WTC11 (cell line): ENCODE results near the gene ATPAF1. TPM values are rescaled to one million over a fixed set of nuclear protein-coding genes. Genes with fewer than 3 reads are reported as not detected.

ENCODE experiments used
- ATAC-seq: fragments of 200-7000 bp; cut with Tn5 transposase; 2 replicates; pipeline ENCODE4 v1.10.0; 2021; ENCODE audit warnings: mild to moderate bottlenecking, moderate library complexity
- CTCF ChIA-PET: fragments of 300-600 bp; sonication (Branson Sonifier 250); formaldehyde crosslinking; loops from one replicate; lab custom pipeline; 2021; ENCODE audit warnings: antibody characterized with exemption; lab: Charles Lee
- POLR2A ChIA-PET: fragments of 350-600 bp; sonication (Branson Sonifier 250); formaldehyde crosslinking; loops from one replicate; lab custom pipeline; 2021; ENCODE audit warnings: antibody characterized with exemption; lab: Charles Lee
- DNase-seq: peaks from one replicate; pipeline ENCODE4 v3.0.0; 2021; ENCODE audit warnings: low spot score
- H3K27ac Mint-ChIP-seq: 2 replicates; pipeline ENCODE4 v1.8.0; 2021; ENCODE audit warnings: mixed read lengths
- H3K27me3 Mint-ChIP-seq: 2 replicates; pipeline ENCODE4 v1.8.0; 2021; ENCODE audit warnings: low read depth, mild to moderate bottlenecking, moderate library complexity, mixed read lengths
- H3K36me3 Mint-ChIP-seq: 2 replicates; pipeline ENCODE4 v1.8.0; 2021; ENCODE audit warnings: mixed read lengths
- H3K4me1 Mint-ChIP-seq: 2 replicates; pipeline ENCODE4 v1.8.0; 2022; ENCODE audit warnings: mixed read lengths
- H3K4me3 Mint-ChIP-seq: 2 replicates; pipeline ENCODE4 v1.8.0; 2021; ENCODE audit warnings: mild to moderate bottlenecking, moderate library complexity, mixed read lengths
- H3K9me3 Mint-ChIP-seq: 2 replicates; pipeline ENCODE4 v1.8.0; 2021; ENCODE audit warnings: mixed read lengths
- AFF4 ChIP-seq: sonication (generic); formaldehyde crosslinking; IDR thresholded peaks from 2 replicates; pipeline ENCODE4 v1.8.1; 2023; ENCODE audit warnings: mild to moderate bottlenecking, missing genetic modification reagents, borderline replicate concordance
- ATF2 ChIP-seq: sonication (generic); formaldehyde crosslinking; IDR thresholded peaks from 2 replicates; pipeline ENCODE4 v1.8.1; 2022; ENCODE audit warnings: low read depth, missing genetic modification reagents, borderline replicate concordance
- CDX4 ChIP-seq: fragments of 250-450 bp; sonication (Bioruptor Pico); IDR thresholded peaks from 2 replicates; pipeline ENCODE4 v1.9.0; 2021; ENCODE audit warnings: moderate library complexity, mild to moderate bottlenecking, inconsistent platforms, borderline replicate concordance
- ERG ChIP-seq: fragments of 250-450 bp; sonication (Bioruptor Pico); IDR thresholded peaks from 2 replicates; pipeline ENCODE4 v1.8.0; 2021; ENCODE audit warnings: mild to moderate bottlenecking
- ETV6 ChIP-seq: sonication (generic); formaldehyde crosslinking; IDR thresholded peaks from 2 replicates; pipeline ENCODE4 v1.8.1; 2022; ENCODE audit warnings: mild to moderate bottlenecking, missing genetic modification reagents
- FOXP1 ChIP-seq: sonication (generic); formaldehyde crosslinking; IDR thresholded peaks from 2 replicates; pipeline ENCODE4 v1.8.0; 2022; ENCODE audit warnings: missing genetic modification reagents, mild to moderate bottlenecking, moderate library complexity, borderline replicate concordance
- GABPB1 ChIP-seq: sonication (generic); formaldehyde crosslinking; IDR thresholded peaks from 2 replicates; pipeline ENCODE4 v1.8.1; 2023; ENCODE audit warnings: mild to moderate bottlenecking, missing genetic modification reagents
- GRHL2 ChIP-seq: fragments of 250-450 bp; sonication (Bioruptor Pico); IDR thresholded peaks from 2 replicates; pipeline ENCODE4 v1.8.0; 2022; ENCODE audit warnings: mild to moderate bottlenecking, moderate library complexity; ENCODE audit not compliant: insufficient replicate concordance, severe bottlenecking
- IRF2 ChIP-seq: sonication (generic); formaldehyde crosslinking; IDR thresholded peaks from 2 replicates; pipeline ENCODE4 v1.8.0; 2022; ENCODE audit warnings: low read depth, missing genetic modification reagents, borderline replicate concordance
- NFE2L1 ChIP-seq: sonication (generic); formaldehyde crosslinking; IDR thresholded peaks from 2 replicates; pipeline ENCODE4 v1.8.1; 2023; ENCODE audit warnings: missing genetic modification reagents
- NFYB ChIP-seq: sonication (generic); formaldehyde crosslinking; conservative IDR thresholded peaks from 2 replicates; pipeline ENCODE4 v1.8.0; 2022; ENCODE audit warnings: low read depth, missing genetic modification reagents
- SP1 ChIP-seq: sonication (generic); formaldehyde crosslinking; conservative IDR thresholded peaks from 2 replicates; pipeline ENCODE4 v1.8.1; 2022; ENCODE audit warnings: missing genetic modification reagents
- TEAD4 ChIP-seq: sonication (generic); formaldehyde crosslinking; IDR thresholded peaks from 2 replicates; pipeline ENCODE4 v1.8.0; 2022; ENCODE audit warnings: mild to moderate bottlenecking, missing genetic modification reagents
- ZBTB43 ChIP-seq: sonication (generic); formaldehyde crosslinking; IDR thresholded peaks from 2 replicates; pipeline ENCODE4 v1.8.1; 2023; ENCODE audit warnings: mild to moderate bottlenecking, missing genetic modification reagents
- ZNF219 ChIP-seq: sonication (generic); formaldehyde crosslinking; IDR thresholded peaks from 2 replicates; pipeline ENCODE4 v1.8.0; 2023; ENCODE audit warnings: missing genetic modification reagents, mild to moderate bottlenecking, borderline replicate concordance
- ZNF263 ChIP-seq: sonication (generic); formaldehyde crosslinking; IDR thresholded peaks from 2 replicates; pipeline ENCODE4 v1.8.1; 2022; ENCODE audit warnings: low read depth, mild to moderate bottlenecking, moderate library complexity, missing genetic modification reagents
- ZNF423 ChIP-seq: fragments of 250-450 bp; sonication (Bioruptor Pico); IDR thresholded peaks from 2 replicates; pipeline ENCODE4 v2.1.2; 2022; ENCODE audit warnings: mild to moderate bottlenecking, moderate library complexity
- total RNA-seq: library from RNA; stranded (reverse); gene quantifications from 3 replicates; pipeline ENCODE4 v1.2.3, GENCODE V29; 2021

ATPAF1 gene
- total RNA-seq, 1 experiment from 2014 or later, result 35.7 TPM

GRCh38 chr1:46611691-46612221 lies 56.4 kb downstream of the ATPAF1 start:
- Mint-ChIP-seq H3K4me3 (no peak overlapping the region), H3K36me3 (peaks cover 9% of the 10 kb centered on the region; the same call in 1 of the 2 replicates), H3K27me3 (peaks cover 3% of the 10 kb centered on the region; the same call in 1 of the 2 replicates), H3K4me1 (peaks cover 50% of the 10 kb centered on the region), H3K9me3 (no peaks in the 10 kb centered on the region), H3K27ac (no peak overlapping the region)
- ChIA-PET POLR2A (no interaction called here), CTCF (interaction anchor here (0.6 to 3.6 kb wide), 4 partner anchors 8 to 83 kb away, joined by 3 to 33 read pairs (median 4); partner anchors contain the start of gene MKNK1)
- DNase-seq (no peak), ATAC-seq (no peak)
- TF ChIP-seq AFF4 (CRISPR knock-in tag), result no peak
- TF ChIP-seq ZNF423 (CRISPR knock-in tag), result no peak
- no peak for TF ChIP-seq NFYB (CRISPR knock-in tag)
- no peak for TF ChIP-seq SP1 (CRISPR knock-in tag)
- no peak for TF ChIP-seq GRHL2 (CRISPR knock-in tag)
- no peak for TF ChIP-seq ATF2
- no peak for TF ChIP-seq ZNF263
- no peak for TF ChIP-seq TEAD4 (CRISPR knock-in tag)
- TF ChIP-seq ZBTB43, result no peak
- no peak for TF ChIP-seq CDX4 (CRISPR knock-in tag)
- no peak for TF ChIP-seq NFE2L1 (CRISPR knock-in tag)
- no peak for TF ChIP-seq ZNF219 (CRISPR knock-in tag)

GRCh38 chr1:46607345-46608130 lies 60.6 kb downstream of the ATPAF1 start:
- Mint-ChIP-seq H3K4me3 (no peak overlapping the region), H3K36me3 (peaks cover 9% of the 10 kb centered on the region; the same call in 1 of the 2 replicates), H3K4me1 (peaks cover 35% of the 10 kb centered on the region), H3K9me3 (no peaks in the 10 kb centered on the region), H3K27ac (no peak overlapping the region), H3K27me3 (no peaks in the 10 kb centered on the region; the same call in 1 of the 2 replicates)
- POLR2A ChIA-PET, result interaction anchor here (0.7 kb wide), 2 partner anchors 153 to 187 kb away, joined by 3 to 4 read pairs; no protein-coding TSS in a partner anchor
- CTCF ChIA-PET, result interaction anchor here (1.1 kb wide), 1 partner anchor 11 kb away, joined by 4 read pairs; no protein-coding TSS in a partner anchor
- TF ChIP-seq ERG (CRISPR knock-in tag) (no peak), GABPB1 (CRISPR knock-in tag) (no peak), FOXP1 (CRISPR knock-in tag) (no peak), IRF2 (CRISPR knock-in tag) (no peak), ETV6 (CRISPR knock-in tag) (no peak), CDX4 (CRISPR knock-in tag) (no peak)
- ATAC-seq (no peak), DNase-seq (no peak)
